Smooth muscle cell (in vitro differentiated cells): ENCODE data around the gene TRAF3IP3. TPM values are rescaled to one million over a fixed set of nuclear protein-coding genes. Genes with fewer than 3 reads are reported as not detected.

ENCODE experiments used
- DNase-seq: peaks from one replicate; lab custom pipeline; 2025; ENCODE audit not compliant: unreplicated experiment; lab: John Stamatoyannopoulos, UW
- H2AFZ ChIP-seq: fragments of 200-600 bp; sonication (generic); 2 replicates; pipeline ENCODE4 v1.6.0; 2016; ENCODE audit warnings: antibody characterized with exemption, low read depth, mild to moderate bottlenecking
- H3F3A ChIP-seq: fragments of 200-600 bp; sonication (generic); 2 replicates; pipeline ENCODE4 v1.6.0; 2017; ENCODE audit warnings: antibody characterized with exemption, low read depth
- H3K27ac ChIP-seq: fragments of 200-600 bp; sonication (generic); 2 replicates; pipeline ENCODE4 v1.5.1; 2016; ENCODE audit warnings: low read depth, mild to moderate bottlenecking
- H3K27me3 ChIP-seq: fragments of 200-600 bp; sonication (generic); 2 replicates; pipeline ENCODE4 v1.6.1; 2016; ENCODE audit warnings: low read depth, mild to moderate bottlenecking
- H3K36me3 ChIP-seq: fragments of 200-600 bp; sonication (generic); 2 replicates; pipeline ENCODE4 v1.5.1; 2016; ENCODE audit warnings: low read depth
- H3K4me1 ChIP-seq: fragments of 200-600 bp; sonication (generic); 2 replicates; pipeline ENCODE4 v1.5.1; 2016; ENCODE audit warnings: low read depth
- H3K4me2 ChIP-seq: fragments of 200-600 bp; sonication (generic); 2 replicates; pipeline ENCODE4 v1.6.0; 2016; ENCODE audit warnings: mild to moderate bottlenecking
- H3K4me3 ChIP-seq: fragments of 200-600 bp; sonication (generic); 2 replicates; pipeline ENCODE4 v1.5.1; 2016; ENCODE audit warnings: mild to moderate bottlenecking
- H3K79me2 ChIP-seq: fragments of 200-600 bp; sonication (generic); 2 replicates; pipeline ENCODE4 v1.6.0; 2016; ENCODE audit warnings: low read depth, mild to moderate bottlenecking
- H3K9ac ChIP-seq: fragments of 200-600 bp; sonication (generic); 2 replicates; pipeline ENCODE4 v1.6.0; 2016; ENCODE audit warnings: low read depth
- H3K9me3 ChIP-seq: fragments of 200-600 bp; sonication (generic); replicated peaks from 2 replicates; pipeline ENCODE4 v1.5.1; 2016; ENCODE audit warnings: low read depth
- H4K20me1 ChIP-seq: fragments of 200-600 bp; sonication (generic); 2 replicates; pipeline ENCODE4 v1.6.0; 2016; ENCODE audit warnings: low read depth
- CTCF ChIP-seq: fragments of 200-600 bp; sonication (generic); IDR thresholded peaks from 2 replicates; pipeline ENCODE4 v1.5.1; 2017; ENCODE audit warnings: borderline replicate concordance, mild to moderate bottlenecking, antibody characterized with exemption; ENCODE audit not compliant: insufficient read depth, poor library complexity, severe bottlenecking
- WGBS: methylation state at CpG from one replicate; pipeline ENCODE4 v1.1.7; 2016; ENCODE audit warnings: low lambda C conversion rate; 5-methylcytosine and 5-hydroxymethylcytosine counted together
- polyA plus RNA-seq: library from polyadenylated mRNA; unstranded; fragments of >200 nt; fragmentation: Nextera tagmentation; extraction: Ambion mirVana; gene quantifications from 2 replicates; pipeline ENCODE4 v1.2.1, GENCODE V29; 2016
- total RNA-seq: library from RNA; depleted of rRNA; stranded (reverse); fragments of >200 nt; gene quantifications from 2 replicates; pipeline ENCODE4 v1.2.3, GENCODE V29; 2014

Gene TRAF3IP3
- total and polyA plus RNA-seq, 2 experiments from 2014 or later: 0.04 TPM; not detected in 1

DNA sequence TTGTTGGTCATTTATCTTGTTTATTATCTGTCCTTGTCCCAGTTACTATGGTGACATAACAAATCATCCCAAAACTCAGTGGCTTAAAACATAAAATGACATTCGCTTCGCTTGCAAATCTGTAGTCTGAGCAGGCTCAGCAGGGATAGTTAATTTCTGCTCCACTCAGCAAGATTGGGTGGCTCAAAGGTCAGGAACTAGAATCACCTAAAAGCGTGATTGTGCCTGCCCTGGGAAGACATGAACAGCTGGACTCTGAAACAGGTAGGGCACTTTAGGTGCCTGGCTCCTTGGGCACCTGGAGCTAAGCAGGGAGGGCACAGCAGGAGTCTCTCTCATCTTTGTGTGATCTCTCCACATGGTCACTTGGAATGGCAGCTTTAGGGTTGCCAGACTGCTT, 14.7 kb upstream of the TRAF3IP3 start:
- TF ChIP-seq CTCF: no peak
- Histone ChIP-seq H3K36me3 (no peaks in the 10 kb centered on the region), H3F3A (no peaks in the 10 kb centered on the region), H3K27ac (no peak overlapping the region), H2AFZ (no peak overlapping the region), H3K4me3 (no peak overlapping the region), H3K4me1 (no peaks in the 10 kb centered on the region), H3K79me2 (no peaks in the 10 kb centered on the region), H3K4me2 (no peak overlapping the region), H3K27me3 (no peaks in the 10 kb centered on the region), H3K9me3 (no peaks in the 10 kb centered on the region), H4K20me1 (no peaks in the 10 kb centered on the region), H3K9ac (no peak overlapping the region)
- WGBS: 75% methylated on average over 3 of the region's 3 CpGs
- DNase-seq: no peak

GRCh38 chr1:209741889-209742288, 14.0 kb upstream of the TRAF3IP3 start:
- no peak for DNase-seq
- WGBS: 88% methylated on average over 2 of the region's 2 CpGs
- no peak overlapping the region for H2AFZ ChIP-seq
- H3K27ac ChIP-seq: no peak overlapping the region
- H3F3A ChIP-seq: no peaks in the 10 kb centered on the region
- no peaks in the 10 kb centered on the region for H3K9me3 ChIP-seq
- no peaks in the 10 kb centered on the region for H3K36me3 ChIP-seq
- no peak overlapping the region for H3K9ac ChIP-seq
- H3K4me1 ChIP-seq: no peaks in the 10 kb centered on the region
- no peak overlapping the region for H3K4me2 ChIP-seq
- H3K79me2 ChIP-seq: no peaks in the 10 kb centered on the region
- no peak overlapping the region for H3K4me3 ChIP-seq
- no peak for TF ChIP-seq CTCF
- H3K27me3 ChIP-seq: no peaks in the 10 kb centered on the region
- H4K20me1 ChIP-seq: no peaks in the 10 kb centered on the region

GRCh38 chr1:209742409-209743144, 13.3 kb upstream of the TRAF3IP3 start:
- Histone ChIP-seq H3K79me2 (no peaks in the 10 kb centered on the region), H3K27me3 (no peaks in the 10 kb centered on the region), H3K9me3 (no peaks in the 10 kb centered on the region), H3F3A (no peaks in the 10 kb centered on the region), H3K4me3 (no peak overlapping the region), H4K20me1 (no peaks in the 10 kb centered on the region), H3K4me2 (no peak overlapping the region), H3K9ac (no peak overlapping the region), H3K36me3 (no peaks in the 10 kb centered on the region), H3K27ac (no peak overlapping the region), H2AFZ (no peak overlapping the region), H3K4me1 (no peaks in the 10 kb centered on the region)
- DNase-seq: no peak
- WGBS: 66% methylated on average over 8 of the region's 8 CpGs
- no peak for TF ChIP-seq CTCF

DNA sequence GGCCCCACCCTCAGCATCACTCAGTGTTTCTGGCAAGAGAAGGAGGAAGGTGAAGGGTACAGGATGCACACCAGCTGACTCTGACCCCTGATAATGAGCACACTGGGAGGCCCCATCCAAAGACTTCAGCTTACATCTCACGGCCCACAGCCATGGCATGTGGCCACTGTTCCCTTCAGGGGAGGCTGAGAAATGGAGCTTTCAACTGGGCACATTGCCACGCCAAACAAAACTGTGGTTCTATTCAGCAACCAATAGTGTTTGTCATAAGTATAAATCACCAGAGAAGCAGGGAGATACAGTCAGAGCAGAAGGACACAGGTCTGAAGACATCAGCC, 12.7 kb upstream of the TRAF3IP3 start:
- Histone ChIP-seq H4K20me1 (no peaks in the 10 kb centered on the region), H3F3A (no peaks in the 10 kb centered on the region), H2AFZ (no peak overlapping the region), H3K9ac (no peak overlapping the region), H3K36me3 (no peaks in the 10 kb centered on the region), H3K4me3 (no peak overlapping the region), H3K79me2 (no peaks in the 10 kb centered on the region), H3K27me3 (no peaks in the 10 kb centered on the region), H3K9me3 (no peaks in the 10 kb centered on the region), H3K4me2 (no peak overlapping the region), H3K4me1 (no peaks in the 10 kb centered on the region), H3K27ac (no peak overlapping the region)
- no peak for TF ChIP-seq CTCF
- WGBS: 85% methylated on average over 2 of the region's 2 CpGs
- no peak for DNase-seq
